Liver (tissue), 3 donors: ENCODE results near the gene RETREG1.
A peak's percentile ranks its signal among the peaks of the same experiment; 100 is the strongest.

Source experiments
- CTCF ChIP-seq: fragments of 150-350 bp; IDR thresholded peaks from 2 replicates; pipeline ENCODE4 v1.5.1; 2017; ENCODE audit warnings: improper control_type of control experiment, low read depth, low read length; ENCODE audit not compliant: missing input control
- RAD21 ChIP-seq, 2 donors: IDR thresholded peaks; 2 replicates each; pipeline ENCODE4 v1.6.1; 2016; ENCODE audit warnings: antibody characterized with exemption in 2 of 2, mild to moderate bottlenecking in 2 of 2
- REST ChIP-seq: IDR thresholded peaks from 2 replicates; pipeline ENCODE4 v1.6.1; 2016; ENCODE audit warnings: antibody characterized with exemption, mild to moderate bottlenecking
- donor health status: healthy.
- donor health status: healthy.

GRCh38 chr5:16552666-16553343 lies 64.0 kb downstream of the RETREG1 start:
- TF ChIP-seq CTCF = peak; percentile 87
- TF ChIP-seq REST = no peak
- peak; percentile 87 to 95 for TF ChIP-seq RAD21 (IDR thresholded peaks at IDR 0.05)
